Activated T-cell treated with anti-CD3 and anti-CD28 coated beads, Interleukin-2, amount 50 U/mL, for 24 hours (primary cell): ENCODE results near the gene DAB2IP.
A peak's percentile ranks its signal among the peaks of the same experiment; 100 is the strongest.

Experiments used
- DNase-seq: peaks from one replicate; pipeline ENCODE4 v3.0.0-alpha.2; 2020
- H3K27ac Mint-ChIP-seq: 2 replicates; pipeline ENCODE4 v1.8.0; 2020; ENCODE audit warnings: mild to moderate bottlenecking, mixed read lengths
- H3K27me3 Mint-ChIP-seq: 2 replicates; pipeline ENCODE4 v1.8.0; 2020; ENCODE audit warnings: mixed read lengths
- H3K36me3 Mint-ChIP-seq: 2 replicates; pipeline ENCODE4 v1.8.0; 2020; ENCODE audit warnings: low read depth, mixed read lengths
- H3K4me1 Mint-ChIP-seq: 2 replicates; pipeline ENCODE4 v1.8.0; 2020; ENCODE audit warnings: low read depth, mixed read lengths
- H3K4me3 Mint-ChIP-seq: 2 replicates; pipeline ENCODE4 v1.8.0; 2020; ENCODE audit warnings: mild to moderate bottlenecking, moderate library complexity, mixed read lengths
- H3K9me3 Mint-ChIP-seq: 2 replicates; pipeline ENCODE4 v1.8.0; 2020; ENCODE audit warnings: mixed read lengths

The DAB2IP gene

GRCh38 chr9:121700165-121700831 is 48.9 kb downstream of the DAB2IP start:
- H3K4me3 Mint-ChIP-seq = peak overlapping the region; percentile 31
- H3K4me1 Mint-ChIP-seq = peaks cover 6% of the 10 kb centered on the region
- H3K27ac Mint-ChIP-seq = no peak overlapping the region
- H3K27me3 Mint-ChIP-seq = peaks cover 66% of the 10 kb centered on the region
- no peaks in the 10 kb centered on the region for H3K36me3 Mint-ChIP-seq
- no peaks in the 10 kb centered on the region for H3K9me3 Mint-ChIP-seq
- peak; percentile 39 for DNase-seq

GRCh38 chr9:121700832-121701419 is 49.5 kb downstream of the DAB2IP start:
- peaks cover 6% of the 10 kb centered on the region for H3K4me1 Mint-ChIP-seq
- H3K27me3 Mint-ChIP-seq = peaks cover 67% of the 10 kb centered on the region
- no peaks in the 10 kb centered on the region for H3K36me3 Mint-ChIP-seq
- H3K9me3 Mint-ChIP-seq = no peaks in the 10 kb centered on the region
- no peak overlapping the region for H3K4me3 Mint-ChIP-seq
- no peak for DNase-seq
- H3K27ac Mint-ChIP-seq = no peak overlapping the region

DNA sequence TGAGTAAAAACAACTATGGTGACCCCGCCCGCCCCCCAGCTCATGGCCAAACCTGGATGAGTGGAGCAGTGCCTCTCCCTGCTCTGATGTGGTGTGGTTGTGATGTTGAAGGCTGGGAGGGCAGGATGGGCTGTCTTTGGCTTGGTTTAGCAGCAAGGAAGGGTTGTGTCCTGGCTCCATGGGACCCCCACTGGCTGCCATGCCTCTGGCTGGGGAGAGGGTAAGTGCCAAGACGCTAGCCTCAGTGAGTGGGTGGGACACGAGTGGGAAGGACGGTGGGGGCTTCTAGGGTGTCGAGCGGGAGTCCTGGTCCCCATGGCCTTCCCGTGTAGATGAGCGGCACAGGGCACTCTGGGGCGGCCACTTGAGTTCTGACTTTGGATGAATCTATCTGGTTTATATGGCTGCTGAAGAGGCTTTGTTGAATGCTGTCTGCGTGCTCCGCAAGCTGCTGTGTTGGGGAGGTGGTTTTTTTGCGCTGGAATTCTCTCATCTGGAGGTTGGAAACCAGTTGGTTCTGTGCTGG is 50.4 kb downstream of the DAB2IP start:
- peaks cover 62% of the 10 kb centered on the region for H3K27me3 Mint-ChIP-seq
- H3K4me3 Mint-ChIP-seq = no peak overlapping the region

DNA sequence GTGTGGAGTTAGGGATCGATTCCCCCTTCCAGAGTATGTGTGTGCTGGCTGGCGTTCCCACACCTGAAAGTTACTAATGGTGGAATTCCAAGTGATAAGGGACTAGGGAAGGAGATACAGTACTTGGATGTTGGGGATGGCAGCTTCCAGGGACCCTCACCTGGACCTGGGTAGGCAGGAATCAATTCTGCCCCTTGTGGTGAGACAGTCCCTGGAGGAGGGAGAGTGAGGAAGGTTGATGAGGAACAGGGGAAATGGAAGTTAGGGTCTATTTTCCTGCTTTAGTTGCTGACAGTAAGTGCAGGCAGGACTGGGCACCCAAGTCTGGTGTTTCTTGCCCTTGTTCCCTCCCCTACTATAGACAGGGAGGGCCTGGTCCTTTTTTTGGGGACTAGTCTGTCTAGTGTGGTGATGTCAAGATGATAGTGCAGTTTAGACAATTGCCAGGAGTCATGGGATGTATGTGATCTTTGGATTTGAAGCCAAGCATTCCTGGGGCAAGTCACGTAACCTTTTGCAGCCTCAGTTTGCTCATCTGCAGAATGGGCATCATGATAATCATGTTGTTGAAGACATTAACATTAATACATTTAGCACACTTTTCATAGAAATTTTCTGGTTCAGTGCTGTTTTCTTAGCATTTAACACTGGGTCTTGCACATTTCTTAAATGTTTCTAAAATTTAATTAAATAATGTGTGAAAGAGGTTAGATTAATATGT is 51.7 kb downstream of the DAB2IP start:
- Mint-ChIP-seq H3K27ac (no peak overlapping the region), H3K4me3 (no peak overlapping the region), H3K4me1 (peaks cover 9% of the 10 kb centered on the region), H3K27me3 (peaks cover 48% of the 10 kb centered on the region), H3K9me3 (no peaks in the 10 kb centered on the region), H3K36me3 (no peaks in the 10 kb centered on the region)
- no peak for DNase-seq

More for the DNA sequence above, 50.4 kb downstream of the DAB2IP start:
- Mint-ChIP-seq H3K36me3 (no peaks in the 10 kb centered on the region), H3K27ac (no peak overlapping the region), H3K9me3 (no peaks in the 10 kb centered on the region), H3K4me1 (peaks cover 6% of the 10 kb centered on the region)
- no peak for DNase-seq

DNA sequence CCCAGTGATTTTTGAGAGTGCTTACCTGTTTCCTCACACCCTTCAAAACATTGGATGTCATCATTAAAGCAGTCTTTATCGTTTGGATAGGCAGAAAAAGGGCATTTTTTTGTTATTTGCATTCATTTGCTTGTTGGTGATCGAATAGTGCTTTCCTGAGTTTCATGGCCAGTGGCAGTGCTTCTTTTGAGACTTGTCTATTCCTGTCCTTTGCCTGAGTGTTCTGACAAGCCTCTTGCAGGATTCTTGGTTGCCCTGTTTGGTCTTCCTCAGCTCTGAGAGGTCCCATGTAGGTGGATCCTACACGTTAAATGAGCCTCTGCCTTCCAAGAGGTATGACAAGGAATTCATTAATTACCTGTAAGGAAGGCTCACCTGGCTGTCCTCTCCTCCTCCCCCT is 52.8 kb downstream of the DAB2IP start:
- Mint-ChIP-seq H3K4me1 (peaks cover 10% of the 10 kb centered on the region), H3K4me3 (no peak overlapping the region), H3K27me3 (peaks cover 43% of the 10 kb centered on the region), H3K27ac (no peak overlapping the region), H3K9me3 (no peaks in the 10 kb centered on the region), H3K36me3 (no peaks in the 10 kb centered on the region)
- DNase-seq = no peak

GRCh38 chr9:121706149-121706750 is 54.8 kb downstream of the DAB2IP start:
- DNase-seq = no peak
- H3K36me3 Mint-ChIP-seq = no peaks in the 10 kb centered on the region
- peaks cover 25% of the 10 kb centered on the region for H3K27me3 Mint-ChIP-seq
- no peak overlapping the region for H3K27ac Mint-ChIP-seq
- H3K9me3 Mint-ChIP-seq = no peaks in the 10 kb centered on the region
- peaks cover 6% of the 10 kb centered on the region for H3K4me1 Mint-ChIP-seq
- no peak overlapping the region for H3K4me3 Mint-ChIP-seq

DNA sequence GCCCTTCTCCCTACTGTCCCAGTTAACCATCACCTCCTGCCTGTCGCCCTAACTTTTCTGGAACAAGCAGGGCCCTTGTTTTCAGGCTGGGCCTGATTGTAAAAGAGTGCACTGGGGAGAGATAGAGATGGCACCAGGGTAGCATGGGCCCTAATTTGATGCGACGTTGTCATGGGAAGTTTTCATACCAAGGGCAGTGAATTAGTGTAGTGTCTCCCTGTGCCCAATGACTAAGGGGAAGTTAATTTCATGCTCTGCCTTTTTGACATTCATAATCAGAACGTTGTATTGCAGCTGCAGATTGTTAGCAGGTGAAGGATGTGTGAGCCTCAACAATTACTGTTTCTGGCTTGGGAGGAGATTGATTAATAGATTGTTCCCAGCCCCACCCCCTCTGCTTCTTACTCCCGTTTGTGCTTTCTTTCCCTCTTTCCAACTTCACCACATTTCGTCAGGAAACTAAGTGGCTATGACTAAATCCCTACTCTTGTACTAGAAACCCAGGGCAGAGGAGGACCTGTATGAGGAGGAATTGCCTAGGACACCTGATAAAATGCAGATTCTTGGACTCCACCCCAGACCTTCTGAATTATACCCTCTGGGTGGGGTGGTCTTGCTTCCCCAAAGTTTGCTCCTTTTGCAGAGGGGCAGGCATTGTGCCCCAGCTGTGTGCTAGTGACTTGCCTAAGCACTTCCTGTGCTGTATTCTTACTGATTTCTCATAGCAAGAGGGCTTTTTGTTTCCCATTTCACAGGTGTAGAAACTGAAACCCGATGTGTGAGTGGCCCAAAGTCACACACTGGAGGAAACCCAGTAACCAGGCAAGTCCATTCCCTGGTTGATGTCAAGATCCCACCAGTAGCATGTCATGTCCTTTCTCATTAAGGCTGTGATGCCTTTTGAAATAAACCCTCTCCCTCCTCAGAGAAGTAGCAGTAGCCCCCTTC is 56.3 kb downstream of the DAB2IP start:
- peaks cover 11% of the 10 kb centered on the region for H3K27me3 Mint-ChIP-seq
- no peak overlapping the region for H3K27ac Mint-ChIP-seq
- H3K4me1 Mint-ChIP-seq = peaks cover 6% of the 10 kb centered on the region
- no peak for DNase-seq
- no peak overlapping the region for H3K4me3 Mint-ChIP-seq
- H3K36me3 Mint-ChIP-seq = no peaks in the 10 kb centered on the region
- no peaks in the 10 kb centered on the region for H3K9me3 Mint-ChIP-seq

- Mint-ChIP-seq H3K4me1 (peaks cover 6% of the 10 kb centered on the region), H3K27ac (no peak overlapping the region), H3K36me3 (no peaks in the 10 kb centered on the region), H3K27me3 (peaks cover 5% of the 10 kb centered on the region), H3K4me3 (no peak overlapping the region), H3K9me3 (no peaks in the 10 kb centered on the region)
- DNase-seq = no peak
Observed at GRCh38 chr9:121708768-121709488, 57.5 kb downstream of the DAB2IP start.

DNA sequence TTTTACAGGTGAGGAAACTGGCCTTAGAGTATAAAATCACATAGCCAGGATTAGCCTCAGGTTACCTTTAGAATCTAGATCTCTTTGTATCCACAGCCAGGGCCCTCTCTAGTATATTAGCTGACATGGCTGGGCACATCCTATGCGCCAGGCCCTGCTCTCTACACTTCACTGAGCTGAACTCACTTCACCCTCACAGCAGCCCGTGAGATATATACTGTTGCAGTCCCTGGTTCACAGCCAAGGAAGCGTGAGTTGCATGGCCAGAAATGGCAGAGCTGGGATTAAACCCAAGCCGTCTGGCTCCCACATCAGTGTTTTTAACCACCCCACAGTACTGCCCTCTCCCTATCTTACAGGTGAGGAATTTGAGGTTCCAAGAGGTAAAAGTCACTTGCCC is 58.4 kb downstream of the DAB2IP start:
- H3K27ac Mint-ChIP-seq = no peak overlapping the region
- no peaks in the 10 kb centered on the region for H3K36me3 Mint-ChIP-seq
- DNase-seq = no peak
- H3K4me3 Mint-ChIP-seq = no peak overlapping the region
- H3K9me3 Mint-ChIP-seq = no peaks in the 10 kb centered on the region
- H3K27me3 Mint-ChIP-seq = peaks cover 5% of the 10 kb centered on the region
- peaks cover 6% of the 10 kb centered on the region for H3K4me1 Mint-ChIP-seq

GRCh38 chr9:121711281-121711680 is 59.8 kb downstream of the DAB2IP start:
- Mint-ChIP-seq H3K36me3 (no peaks in the 10 kb centered on the region), H3K27me3 (no peaks in the 10 kb centered on the region), H3K9me3 (no peaks in the 10 kb centered on the region), H3K4me1 (peaks cover 6% of the 10 kb centered on the region), H3K27ac (no peak overlapping the region), H3K4me3 (no peak overlapping the region)
- DNase-seq = no peak

- Mint-ChIP-seq H3K27me3 (no peaks in the 10 kb centered on the region), H3K9me3 (no peaks in the 10 kb centered on the region), H3K36me3 (no peaks in the 10 kb centered on the region), H3K4me3 (no peak overlapping the region), H3K27ac (no peak overlapping the region), H3K4me1 (peaks cover 6% of the 10 kb centered on the region)
- DNase-seq = no peak
Observed at GRCh38 chr9:121711797-121712196, 60.4 kb downstream of the DAB2IP start.

DNA sequence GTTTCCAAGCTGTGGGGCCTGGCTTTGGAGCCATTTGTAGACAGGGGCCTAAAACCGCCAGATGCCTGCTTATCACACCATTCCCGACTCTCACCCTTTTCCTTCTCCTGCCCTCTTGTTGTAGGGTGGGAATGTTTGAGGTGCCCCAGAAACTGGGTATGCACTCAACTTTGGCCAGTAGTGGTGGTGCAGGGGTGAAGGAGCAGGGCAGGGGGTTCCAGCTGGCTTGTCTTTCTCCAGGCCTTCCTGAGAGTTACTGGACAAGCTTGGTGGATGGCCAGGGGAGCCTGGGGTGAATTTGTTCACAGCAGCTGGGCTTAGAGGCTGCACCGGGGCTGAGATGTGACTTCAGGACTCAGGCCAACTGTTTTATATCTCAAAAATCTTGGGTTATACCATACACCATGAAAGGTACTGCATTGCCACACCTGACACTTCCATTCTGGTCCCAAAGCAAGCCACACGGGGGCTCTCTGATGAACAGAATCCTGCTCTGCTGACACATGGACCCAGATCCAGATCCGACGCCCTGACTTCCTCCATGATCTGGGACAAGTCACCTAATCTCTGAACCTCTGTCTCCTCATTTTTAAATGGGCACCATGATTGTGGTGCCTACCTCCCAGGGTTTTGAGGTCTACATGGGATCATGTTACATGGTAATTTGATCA is 62.1 kb downstream of the DAB2IP start:
- H3K9me3 Mint-ChIP-seq = no peaks in the 10 kb centered on the region
- no peak overlapping the region for H3K27ac Mint-ChIP-seq
- no peaks in the 10 kb centered on the region for H3K27me3 Mint-ChIP-seq
- H3K4me1 Mint-ChIP-seq = no peaks in the 10 kb centered on the region
- no peak overlapping the region for H3K4me3 Mint-ChIP-seq
- H3K36me3 Mint-ChIP-seq = no peaks in the 10 kb centered on the region
- no peak for DNase-seq

DNA sequence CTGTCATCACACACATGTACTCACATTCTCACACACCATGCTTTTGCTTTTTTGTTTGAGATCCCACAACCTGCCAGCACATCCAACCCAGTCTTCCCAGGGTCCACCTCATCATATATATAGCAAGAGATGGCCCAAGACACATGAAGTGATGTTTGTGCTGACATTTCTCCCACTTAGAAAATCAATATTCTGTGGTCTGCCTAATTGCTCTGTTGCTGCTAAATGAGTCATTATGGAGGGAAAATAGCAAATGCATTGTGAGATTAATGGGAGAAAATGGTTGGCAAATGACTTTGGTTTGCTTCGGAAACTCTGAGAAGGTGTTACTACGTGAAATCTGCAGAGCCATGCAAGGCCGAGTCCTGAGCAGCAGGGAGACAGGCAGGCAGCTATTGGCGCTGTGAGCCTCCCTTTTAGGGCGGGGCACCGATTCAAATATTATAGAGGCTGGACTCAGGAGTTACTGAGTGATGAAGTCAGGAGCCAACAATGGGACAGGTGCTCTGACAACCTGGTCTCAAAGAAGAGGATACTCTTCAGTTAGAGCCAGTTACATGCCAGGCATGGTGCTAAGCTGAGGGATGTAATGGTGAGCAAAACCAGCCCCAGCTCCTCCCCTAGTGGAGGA is 62.8 kb downstream of the DAB2IP start:
- Mint-ChIP-seq H3K36me3 (no peaks in the 10 kb centered on the region), H3K27ac (no peak overlapping the region), H3K4me1 (no peaks in the 10 kb centered on the region), H3K9me3 (no peaks in the 10 kb centered on the region), H3K4me3 (no peak overlapping the region), H3K27me3 (no peaks in the 10 kb centered on the region)
- no peak for DNase-seq
